ENCODE results near the gene REV1. TPM values are rescaled to one million over a fixed set of nuclear protein-coding genes. Genes with fewer than 3 reads are reported as not detected.
A peak's percentile ranks its signal among the peaks of the same experiment; 100 is the strongest.

The REV1 gene
- total and polyA plus RNA-seq, 2 of the 4 experiments (the other 2 are of a cell fraction) = 13.4 to 30.1 TPM

GRCh38 chr2:99489761-99490622 lies at the start of gene REV1 (continued):
- TF ChIP-seq MXI1 (IDR thresholded peaks at IDR 0.05; ENCODE audit: borderline replicate concordance, low read depth, low read length) (0 out of 2 replicates have a peak, but pooled peaks have one; percentile 59), CTCF (conservative IDR thresholded peaks at IDR 0.05; ENCODE audit: low read depth, low read length) (peak; percentile 76)
